ENCODE results near the gene STK11IP.
A peak's percentile ranks its signal among the peaks of the same experiment; 100 is the strongest.
"Not testable (repeated sequence)": the region's sequence is repeated elsewhere in the genome, so short reads cannot be mapped to it uniquely, and the experiment has no call there.

The STK11IP gene

DNA sequence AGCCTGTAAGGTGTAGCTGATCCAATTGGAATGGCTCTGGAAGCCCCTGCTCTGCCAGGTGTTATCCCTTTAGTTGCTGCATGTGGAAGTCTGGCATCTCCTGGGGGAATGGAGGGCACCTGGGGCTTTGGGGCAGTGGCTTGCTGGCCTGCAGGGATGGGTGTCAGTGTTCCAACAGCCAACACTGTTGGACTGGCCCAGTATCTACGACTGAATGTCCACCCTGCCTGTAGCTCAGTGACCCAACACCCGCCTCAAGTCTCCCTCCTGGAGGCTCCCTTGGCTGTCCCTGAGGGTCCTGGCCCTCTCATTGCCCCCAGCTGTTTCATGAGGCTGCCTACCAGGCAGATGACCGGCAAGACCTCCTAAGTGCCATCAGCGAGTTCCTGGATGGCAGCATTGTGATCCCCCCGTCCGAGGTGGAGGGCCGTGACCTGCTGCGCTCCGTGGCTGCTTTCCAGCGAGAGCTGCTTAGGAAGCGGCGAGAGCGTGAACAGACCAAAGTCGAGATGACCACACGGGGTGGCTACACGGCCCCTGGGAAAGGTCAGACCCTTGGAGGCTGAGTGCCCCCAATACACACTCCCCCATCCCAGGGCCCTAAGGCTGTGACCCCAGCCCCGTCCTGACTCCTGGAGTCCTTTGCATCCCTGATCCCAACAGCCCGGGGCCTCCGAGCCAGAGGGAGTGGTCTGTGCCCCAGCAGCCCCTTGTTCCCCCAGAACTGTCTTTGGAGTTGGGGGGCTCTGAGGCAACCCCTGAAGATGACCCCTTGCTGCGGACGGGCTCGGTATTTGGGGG, 37.5 kb downstream of the STK11IP start:
- DNase-seq (ENCODE audit: low read depth in 2 of 2), result no peak

DNA sequence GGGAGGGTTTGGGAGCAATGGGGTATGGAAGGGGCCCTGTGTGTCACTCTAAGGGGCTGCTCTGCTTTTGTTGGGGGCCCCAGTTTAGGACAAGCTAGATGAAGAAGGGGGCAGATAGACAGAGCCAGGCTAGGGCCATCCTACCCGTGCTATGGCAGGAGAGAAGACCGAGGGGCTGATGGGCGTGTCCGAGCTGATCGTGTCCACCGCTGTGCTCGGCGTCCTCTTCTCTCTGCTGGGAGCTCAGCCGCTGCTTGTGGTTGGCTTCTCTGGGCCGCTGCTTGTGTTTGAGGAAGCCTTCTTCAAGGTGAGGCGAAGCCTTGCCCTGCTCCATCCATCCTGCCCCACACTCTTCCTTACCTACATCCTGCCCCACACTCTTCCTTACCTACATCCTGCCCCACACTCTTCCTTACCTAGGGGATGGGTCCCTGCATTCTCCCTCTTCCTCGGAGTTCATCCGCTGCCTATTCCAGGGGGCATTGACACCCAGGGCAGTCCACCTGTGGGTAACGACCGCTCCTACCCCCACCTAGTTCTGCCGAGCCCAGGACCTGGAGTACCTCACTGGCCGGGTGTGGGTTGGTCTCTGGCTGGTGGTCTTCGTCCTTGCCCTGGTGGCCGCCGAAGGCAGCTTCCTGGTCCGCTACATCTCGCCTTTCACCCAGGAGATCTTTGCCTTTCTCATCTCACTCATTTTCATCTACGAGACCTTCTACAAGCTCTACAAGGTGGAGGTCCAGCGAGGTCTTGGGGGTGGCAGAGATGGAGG, 38.7 kb downstream of the STK11IP start:
- DNase-seq (ENCODE audit: low read depth in 2 of 2), result no peak

DNA sequence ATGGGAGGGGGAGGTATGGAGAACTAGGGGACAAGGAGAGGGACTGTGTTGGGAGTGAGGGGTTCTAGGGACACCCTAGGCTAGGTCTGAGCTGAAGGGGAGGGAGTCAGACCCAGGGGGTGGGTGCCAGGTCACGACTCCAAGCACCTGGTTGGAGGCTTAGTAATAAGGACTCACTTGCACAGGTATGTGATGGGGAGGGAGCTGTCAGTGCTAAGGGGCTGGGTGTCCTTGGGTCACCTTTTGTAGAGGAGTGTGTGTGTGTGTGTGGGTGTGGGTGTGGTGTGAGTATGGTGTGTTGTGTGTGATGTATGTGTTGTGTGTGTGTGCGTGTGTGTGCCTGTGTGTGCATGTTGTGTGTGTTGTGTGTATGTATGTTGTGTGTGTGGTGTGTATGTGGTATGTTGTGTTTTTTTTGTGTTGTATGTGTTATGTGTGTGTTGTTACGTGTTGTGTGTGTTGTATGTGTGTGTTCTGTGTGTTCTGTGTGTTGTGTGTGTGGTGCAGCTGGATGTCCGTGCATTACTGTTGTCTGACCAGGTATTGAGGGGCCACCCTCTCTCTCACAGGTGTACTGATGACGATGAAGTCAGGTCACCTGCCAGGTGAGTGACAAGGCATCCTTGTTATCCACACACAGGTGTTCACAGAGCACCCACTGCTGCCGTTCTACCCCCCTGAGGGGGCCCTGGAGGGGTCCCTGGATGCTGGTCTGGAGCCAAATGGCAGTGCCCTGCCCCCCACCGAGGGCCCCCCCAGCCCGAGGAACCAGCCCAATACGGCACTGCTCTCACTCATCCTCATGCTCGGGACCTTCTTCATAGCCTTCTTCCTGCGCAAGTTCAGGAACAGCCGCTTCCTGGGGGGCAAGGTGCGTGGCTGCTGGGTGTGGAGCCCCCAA, 39.5 kb downstream of the STK11IP start:
- DNase-seq (ENCODE audit: low read depth in 2 of 2), result no peak

DNA sequence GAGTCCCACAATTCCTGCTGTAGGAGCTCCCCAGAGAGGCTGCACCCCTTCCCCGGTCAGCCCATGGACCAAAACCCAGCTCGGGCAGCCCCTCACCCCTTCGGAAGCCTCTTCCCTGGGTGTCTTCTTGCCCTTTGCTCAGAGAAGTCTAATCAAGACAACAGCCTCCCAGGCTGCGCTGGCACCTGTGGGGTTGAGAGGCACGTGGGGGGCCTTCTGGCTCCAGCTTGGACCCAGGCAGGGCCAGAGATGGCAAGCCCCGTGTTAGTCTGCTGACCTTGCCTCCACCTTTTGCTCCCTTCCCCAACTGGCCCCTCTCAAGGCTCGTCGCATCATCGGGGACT, 40.2 kb downstream of the STK11IP start:
- no peak for DNase-seq (ENCODE audit: low read depth in 2 of 2)

DNA sequence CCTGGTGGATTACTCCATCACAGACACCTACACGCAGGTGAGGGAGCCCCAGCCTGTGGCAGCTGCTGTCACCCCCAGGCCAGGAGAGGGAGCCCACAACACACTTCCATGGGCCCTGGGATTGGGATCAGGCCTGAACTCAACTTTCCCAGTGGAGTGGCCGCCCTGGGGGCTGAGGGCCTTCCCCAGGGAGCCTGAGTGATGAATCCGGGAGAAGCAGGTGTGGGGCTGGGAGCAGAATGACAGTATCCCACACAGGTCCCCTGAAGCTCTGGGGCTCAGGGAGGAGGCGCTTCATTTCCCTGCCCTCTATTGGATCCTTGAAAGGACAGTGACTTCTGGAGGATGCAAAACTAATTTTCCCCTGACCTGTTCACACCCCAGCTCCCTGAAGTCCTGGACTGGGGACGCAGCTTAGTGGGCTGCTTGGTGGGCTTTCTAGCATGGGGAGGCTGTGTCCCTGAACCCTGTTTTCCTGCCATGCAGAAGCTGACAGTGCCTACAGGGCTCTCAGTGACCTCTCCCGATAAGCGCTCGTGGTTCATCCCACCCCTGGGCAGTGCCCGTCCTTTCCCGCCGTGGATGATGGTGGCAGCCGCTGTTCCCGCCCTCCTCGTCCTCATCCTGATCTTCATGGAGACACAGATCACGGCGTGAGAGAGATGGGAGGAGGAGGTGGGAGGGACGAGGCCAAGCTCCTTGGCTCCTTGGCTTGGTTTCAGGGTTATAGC, 40.7 kb downstream of the STK11IP start:
- no peak for DNase-seq (ENCODE audit: low read depth in 2 of 2)

DNA sequence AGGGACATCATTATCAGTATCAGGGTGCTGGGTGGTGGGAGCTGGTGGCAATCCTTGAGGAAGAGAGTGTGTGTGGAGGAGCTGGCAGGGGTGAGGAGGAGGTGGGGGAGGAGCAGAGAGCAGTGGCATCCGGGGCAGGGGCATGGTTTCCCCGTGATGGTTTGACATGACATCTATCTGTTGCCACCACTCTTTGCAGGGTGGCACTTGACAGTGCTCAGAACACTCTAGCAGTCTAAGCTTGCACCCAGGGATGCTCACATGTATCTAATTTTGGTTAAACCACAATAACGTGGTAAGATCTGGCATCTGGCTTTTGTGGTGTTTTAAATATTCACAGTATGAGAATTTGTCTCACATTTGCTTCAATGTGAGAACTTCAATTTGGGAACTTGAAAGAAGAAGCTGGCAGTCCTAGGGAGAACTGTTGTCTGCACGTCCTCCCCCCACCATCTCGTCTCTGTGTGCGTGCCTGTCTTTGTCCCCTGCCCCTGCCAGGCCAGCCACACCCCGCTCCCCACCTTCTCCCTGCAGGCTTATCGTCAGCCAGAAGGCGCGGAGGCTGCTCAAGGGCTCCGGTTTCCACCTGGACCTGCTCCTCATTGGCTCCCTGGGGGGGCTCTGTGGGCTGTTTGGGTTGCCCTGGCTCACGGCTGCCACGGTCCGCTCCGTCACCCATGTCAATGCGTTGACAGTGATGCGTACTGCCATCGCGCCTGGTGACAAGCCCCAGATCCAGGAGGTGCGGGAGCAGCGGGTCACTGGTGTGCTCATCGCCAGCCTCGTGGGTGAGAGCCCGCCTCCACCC, 41.5 kb downstream of the STK11IP start:
- no peak for DNase-seq (ENCODE audit: low read depth in 2 of 2)

DNA sequence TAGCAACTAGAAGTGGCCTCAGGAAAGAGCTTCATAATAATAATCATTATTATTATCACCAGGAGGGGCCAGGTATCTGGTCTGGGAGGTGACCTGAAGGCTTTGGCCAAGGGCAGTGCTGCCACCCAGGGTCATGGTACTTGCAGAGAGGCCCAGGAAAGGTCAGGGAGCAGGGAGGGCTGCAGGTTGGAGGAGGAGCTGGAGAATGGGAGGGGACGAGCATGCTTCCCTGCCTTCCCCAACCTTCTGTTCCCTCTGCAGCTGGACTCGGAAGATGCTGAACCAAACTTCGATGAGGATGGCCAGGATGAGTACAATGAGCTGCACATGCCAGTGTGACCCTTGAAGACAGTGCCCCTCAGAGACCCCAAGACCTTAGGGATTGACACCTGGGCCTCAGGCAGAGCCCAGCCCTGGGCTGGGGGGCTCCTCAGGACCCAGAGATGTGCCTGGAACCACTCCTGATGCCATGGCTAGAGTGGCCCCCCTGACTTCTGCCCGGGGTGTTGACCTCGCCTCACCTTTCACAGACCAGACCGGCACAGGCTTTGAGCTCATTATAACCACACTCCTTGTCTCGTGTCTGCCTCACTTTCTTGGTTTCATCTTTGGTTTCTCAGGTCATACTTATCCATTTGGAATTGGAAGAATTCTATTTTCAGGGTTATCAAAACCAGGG, 43.9 kb downstream of the STK11IP start:
- no peak for DNase-seq (ENCODE audit: low read depth in 2 of 2)

DNA sequence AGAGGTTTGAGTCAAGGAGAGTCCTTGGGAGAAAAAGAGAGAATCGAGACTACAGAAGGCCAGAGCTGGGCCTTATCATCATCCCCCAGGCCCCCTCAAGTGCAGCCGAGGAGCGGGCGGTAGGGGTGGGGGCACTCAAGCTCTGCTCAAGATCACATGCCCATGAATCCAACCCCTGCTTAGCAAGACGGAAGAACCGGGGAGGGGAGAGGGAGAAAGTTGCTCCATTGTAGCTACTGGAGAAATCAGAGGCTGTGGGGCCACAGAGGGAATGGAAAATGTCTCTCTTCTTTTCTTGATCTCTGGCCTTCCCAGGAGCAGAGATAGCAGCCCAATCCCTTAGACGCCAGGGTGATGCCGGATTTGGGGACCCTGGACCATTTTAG, 44.4 kb downstream of the STK11IP start:
- DNase-seq (ENCODE audit: low read depth in 2 of 2), result no peak

DNA sequence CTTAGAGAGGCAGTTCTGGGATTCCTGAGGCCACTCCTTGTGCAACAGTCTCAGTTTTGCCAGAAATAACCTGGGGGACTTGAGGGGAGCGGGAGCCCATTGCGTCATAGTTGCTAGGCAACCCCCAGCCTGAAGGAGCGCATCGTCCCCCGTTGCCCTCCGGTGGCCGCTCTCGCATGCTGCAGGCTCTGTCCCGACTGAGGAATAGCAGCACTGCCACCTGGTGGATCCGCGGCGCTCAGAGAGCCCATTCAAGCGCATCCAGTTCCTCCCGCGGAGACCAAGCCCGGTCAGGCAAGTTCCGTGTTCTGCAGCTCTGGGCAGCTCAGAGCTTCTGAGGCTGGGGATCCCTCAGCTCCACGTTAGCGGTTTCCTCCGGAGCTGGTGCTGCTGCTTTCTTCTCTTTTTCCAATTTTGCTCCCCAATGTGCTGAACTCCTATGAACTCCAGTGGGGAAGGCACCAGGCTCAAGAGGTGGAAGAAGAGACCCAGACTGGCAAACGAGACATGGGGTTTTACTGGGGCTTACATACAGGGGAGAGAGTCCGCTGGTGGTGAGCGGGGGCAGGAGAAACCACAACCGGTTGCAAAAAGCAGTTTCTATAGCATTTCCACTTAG, 44.9 kb downstream of the STK11IP start:
- peak; percentile 79 to 81 for DNase-seq (ENCODE audit: low read depth in 2 of 2)

DNA sequence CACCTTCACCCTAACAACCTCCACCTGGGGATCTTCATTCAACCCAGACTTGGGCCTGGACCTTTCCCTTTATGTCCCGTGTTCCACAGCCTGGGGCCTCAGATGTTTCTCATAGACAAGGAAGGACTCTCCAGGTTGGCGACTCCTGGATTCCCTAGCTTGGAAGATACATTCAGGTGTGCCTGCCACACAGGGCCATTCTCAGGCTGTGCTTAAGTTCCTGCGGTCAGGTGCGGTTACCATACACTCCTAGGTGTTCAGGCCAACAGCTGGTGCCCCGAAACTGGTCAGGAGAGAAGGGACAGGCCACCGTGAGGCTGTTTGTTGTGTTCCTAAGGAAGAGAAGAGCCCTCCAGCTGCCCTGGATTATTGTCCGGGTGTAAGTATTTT, 45.4 kb downstream of the STK11IP start:
- no peak for DNase-seq (ENCODE audit: low read depth in 2 of 2)

DNA sequence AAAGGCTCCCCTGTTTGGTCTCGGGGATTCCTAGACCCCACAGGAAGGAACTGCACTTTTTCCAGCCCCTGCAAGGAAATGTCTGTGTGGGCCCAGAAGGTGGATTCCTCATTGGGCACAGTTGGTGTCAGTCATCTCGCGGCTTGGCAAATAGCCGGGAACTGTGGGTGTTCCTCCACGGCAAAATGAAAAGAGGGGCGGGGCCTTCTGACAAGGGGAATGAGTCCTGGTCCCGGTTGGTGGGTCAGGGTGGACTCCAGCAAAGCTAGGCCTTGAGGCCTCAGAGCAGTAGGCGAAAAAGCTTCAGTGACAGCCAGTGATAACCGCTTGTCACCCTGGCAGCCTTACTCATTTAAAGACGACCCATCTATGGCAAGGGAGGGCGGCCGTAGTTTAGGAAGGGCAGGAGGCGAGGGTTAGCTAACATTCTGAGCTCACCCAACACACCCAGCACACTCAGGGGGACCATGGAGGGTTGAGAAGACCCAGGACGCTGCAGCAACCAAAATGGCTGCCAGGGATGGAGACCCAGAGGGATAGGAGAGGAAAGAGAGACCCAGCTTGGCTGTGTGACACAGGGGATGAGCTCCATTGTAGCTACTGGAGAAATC, 46.2 kb downstream of the STK11IP start:
- DNase-seq (ENCODE audit: low read depth in 2 of 2), result no peak

DNA sequence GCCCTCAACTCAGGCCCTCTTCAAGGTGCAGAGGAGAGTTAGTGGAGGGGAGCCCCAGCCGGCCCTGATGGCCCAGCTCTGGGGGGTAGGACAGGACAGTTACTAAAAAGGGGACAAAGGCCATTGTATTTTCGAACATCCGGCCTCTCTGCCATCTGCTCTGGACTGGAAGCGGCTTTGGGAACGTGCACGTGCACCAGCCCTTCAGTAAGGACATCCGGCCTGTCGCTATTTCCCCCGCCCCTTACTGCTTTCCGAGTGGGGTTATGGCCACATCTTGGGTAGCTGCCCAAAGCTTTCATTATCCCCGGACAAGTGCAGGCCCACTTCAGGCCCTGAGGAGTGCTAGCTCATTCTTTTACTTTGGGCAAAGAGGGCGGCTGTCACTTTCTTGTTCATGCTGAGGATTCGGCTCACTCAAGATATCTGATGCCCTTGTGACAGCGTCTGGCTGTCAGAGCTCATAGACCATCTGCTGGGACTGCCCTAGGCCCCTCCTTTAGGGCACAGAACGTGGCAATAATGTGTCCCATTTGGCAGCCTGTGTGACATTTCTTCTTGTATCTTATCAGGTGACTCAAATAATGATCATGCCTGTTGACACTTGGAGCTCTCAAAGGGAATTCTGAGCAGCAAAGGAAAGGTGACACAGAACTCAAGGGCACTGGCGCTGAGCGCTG, 47.3 kb downstream of the STK11IP start:
- DNase-seq (ENCODE audit: low read depth in 2 of 2), result no peak

DNA sequence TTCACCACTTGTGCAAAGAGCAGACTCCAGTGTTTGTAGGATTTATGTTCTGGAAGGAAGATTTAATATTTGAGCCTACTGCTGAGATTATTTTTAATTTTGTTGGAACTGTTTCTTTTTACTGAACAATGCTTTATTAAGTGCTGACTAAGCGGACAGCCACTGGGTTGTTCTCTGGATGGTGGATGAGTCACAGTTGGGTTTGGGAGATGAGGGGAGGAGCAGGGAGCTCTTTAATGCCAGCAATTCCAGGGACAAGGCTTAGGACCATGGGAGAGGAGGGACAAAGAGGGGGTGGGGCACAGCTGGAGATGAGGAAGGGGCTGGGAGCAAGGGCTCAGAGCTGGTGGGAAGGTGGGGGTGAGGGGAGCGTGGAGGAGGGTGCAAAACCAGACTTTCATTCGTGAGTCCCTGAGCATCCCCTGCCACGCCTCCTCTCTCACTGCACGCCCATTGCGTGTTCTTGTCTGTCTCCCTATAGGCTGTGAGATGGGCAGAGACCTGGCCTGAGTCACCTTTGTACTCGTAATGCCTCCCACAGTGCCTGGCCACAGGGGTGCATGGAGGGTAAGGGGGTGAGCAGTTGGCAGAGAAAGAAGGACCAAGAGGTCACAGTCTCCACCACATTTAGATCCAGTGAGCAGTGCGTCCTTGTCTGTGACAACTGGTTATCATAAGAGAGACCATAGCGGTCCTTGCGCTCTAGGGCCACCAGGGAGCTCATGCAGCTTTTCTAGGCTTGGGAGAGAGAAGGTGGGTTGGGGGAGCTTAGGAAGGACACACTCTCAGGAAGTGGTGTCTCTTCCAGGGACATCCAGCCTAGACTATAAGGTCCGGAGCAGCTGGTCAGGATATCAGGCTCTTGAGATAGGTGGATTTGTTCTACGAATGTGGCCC, 48.2 kb downstream of the STK11IP start:
- no peak for DNase-seq (ENCODE audit: low read depth in 2 of 2)

DNA sequence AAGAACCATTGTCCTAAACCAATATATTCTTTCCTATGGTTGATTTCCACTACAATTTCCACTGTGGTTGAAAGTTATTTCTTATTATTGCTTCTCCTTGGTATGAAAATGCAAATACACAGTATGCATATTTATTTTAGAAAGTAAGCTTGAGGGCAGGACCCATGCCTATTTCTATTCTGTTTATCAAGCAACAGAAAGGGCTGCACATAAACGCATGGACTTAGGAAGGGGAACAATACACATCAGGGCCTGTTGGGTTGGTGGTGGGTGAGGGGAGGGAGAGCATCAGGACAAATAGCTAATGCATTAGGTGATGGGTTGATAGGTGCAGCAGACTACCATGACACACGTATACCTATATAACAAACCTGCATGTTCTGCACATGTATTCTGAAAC, 50.5 kb downstream of the STK11IP start:
- no peak for DNase-seq (ENCODE audit: low read depth in 2 of 2)

DNA sequence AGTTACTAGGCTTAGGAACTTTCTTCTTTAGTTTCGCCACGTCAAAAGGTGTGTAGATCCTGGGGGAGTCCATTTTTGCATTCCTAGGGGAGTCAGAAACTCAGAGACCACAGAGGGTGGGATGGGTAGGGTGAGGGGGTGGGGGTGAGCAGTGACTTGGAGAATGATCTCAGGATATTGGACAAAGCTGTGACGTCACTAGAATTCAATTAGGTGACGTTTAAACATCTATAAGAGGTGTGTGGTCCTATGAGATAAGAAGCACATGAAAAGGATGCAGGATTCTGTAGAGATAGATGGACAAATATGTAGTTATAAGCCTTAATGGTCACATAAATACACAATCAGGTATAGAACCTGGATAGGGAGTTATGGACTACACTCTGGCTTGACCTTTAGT, 51.3 kb downstream of the STK11IP start:
- DNase-seq (ENCODE audit: low read depth in 2 of 2), result no peak

DNA sequence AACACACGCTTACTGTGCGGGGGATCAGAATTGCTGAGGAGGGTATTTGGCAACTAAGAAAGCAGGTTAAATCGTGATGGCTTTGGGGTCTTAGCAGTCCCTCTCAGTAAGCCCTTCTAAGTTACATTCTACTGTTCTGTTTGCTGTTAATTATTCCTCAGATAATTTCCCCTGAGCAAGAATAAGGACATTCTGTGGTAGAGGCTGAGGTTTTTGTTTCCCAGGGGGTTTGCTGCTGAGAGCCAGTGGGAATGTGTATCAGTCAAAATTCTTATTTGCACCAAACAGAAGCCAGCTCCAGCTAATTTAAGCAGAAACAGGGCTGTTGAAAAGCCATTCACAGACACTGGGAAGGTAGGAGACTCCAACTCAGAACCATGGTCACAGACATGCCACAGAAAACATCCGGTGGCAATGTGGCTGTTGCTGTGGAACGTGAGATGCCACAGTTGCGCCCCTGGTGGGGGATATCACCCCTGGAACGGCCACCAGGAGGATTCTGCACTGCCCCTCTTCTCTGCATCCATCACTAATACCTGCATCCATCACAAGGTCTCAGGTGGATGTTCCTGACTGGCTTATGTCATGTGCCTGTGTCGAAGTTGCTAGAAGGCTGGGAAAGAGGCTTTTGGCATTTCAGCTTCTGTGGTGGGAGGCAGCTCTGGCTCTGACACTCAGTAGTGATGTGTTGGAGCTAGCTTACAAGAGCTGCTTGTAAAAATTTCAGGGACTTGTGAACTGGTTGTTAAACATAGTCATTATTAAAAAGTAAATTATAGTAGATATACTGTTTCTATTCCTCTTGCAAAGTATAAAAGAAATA, 53.0 kb downstream of the STK11IP start:
- no peak for DNase-seq (ENCODE audit: low read depth in 2 of 2)

DNA sequence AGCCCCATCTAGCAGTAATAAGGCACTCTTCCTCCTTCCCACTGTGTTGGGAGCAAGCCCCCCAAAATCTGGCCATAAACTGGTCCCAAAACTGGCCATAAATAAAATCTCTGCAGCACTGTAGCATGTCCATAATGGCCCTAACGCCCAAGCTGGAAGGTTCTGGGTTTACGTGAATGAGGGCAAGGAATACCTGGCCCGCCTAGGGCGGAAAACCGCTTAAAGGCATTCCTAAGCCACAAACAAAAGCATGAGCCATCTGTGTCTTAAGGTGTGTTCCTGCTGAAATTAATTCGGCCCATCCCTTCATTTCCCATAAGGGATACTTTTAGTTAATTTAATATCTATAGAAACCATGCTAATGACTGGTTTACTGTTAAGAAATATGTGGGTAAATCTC, 54.0 kb downstream of the STK11IP start:
- not testable (repeated sequence) for DNase-seq (ENCODE audit: low read depth in 2 of 2)
